Stimulated activated CD4-positive, alpha-beta T cell treated with anti-CD3 and anti-CD28 coated beads, TNF-alpha, amount 100 ng/mL, for 4 hours (primary cell): ENCODE data around the gene SEC22B.
"Not testable (repeated sequence)": the region's sequence is repeated elsewhere in the genome, so short reads cannot be mapped to it uniquely, and the experiment has no call there.

Experiments
- DNase-seq, 3 experiments: peaks; one replicate each; pipeline ENCODE4 v3.0.0-alpha.2; 2020; ENCODE audit warnings: low read depth in 3 of 3

SEC22B gene

DNA sequence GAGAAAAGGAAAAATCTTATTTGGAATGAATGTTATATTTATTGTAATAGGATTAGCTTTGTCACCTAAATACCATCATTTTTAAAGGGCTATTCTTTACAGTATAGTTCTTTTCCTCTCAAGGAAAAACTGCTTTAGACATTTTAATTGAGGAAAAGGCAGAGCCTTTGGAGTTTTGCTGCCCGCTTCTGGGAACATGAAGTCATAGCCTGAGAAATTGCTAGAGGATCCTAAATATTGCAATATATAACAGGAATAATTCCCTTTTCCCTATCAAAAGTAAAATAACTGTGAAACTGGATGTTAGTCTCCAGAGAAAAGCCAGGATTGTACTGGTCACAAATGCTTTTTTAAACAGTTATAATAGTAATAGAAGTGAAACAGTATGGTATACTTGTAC is 30.5 kb downstream of the SEC22B start:
- not testable (repeated sequence) for DNase-seq

DNA sequence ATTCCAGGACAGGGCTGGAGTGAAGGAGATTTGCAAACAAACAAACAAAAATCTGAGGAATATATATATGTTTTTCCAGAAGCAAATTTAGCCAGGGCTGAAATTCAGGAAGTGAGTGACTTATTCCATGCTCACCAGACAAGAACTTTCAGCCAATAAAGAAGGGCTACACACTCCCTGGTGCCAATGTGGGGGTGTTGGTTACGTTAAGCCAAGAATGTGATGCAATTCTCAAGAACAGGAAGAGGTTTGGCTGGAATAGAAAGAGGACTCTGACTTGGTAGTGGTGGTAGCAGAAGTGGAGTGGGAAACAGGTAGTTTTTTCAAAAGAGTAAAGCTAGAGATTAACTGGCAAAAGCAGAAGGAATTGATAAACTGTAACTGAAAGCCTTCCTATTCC is 31.7 kb downstream of the SEC22B start:
- DNase-seq = not testable (repeated sequence)

- not testable (repeated sequence) for DNase-seq
These were observed 32.2 kb downstream of the SEC22B start for GRCh38 chr1:120144169-120144568.

- not testable (repeated sequence) for DNase-seq
These were observed 33.0 kb downstream of the SEC22B start for GRCh38 chr1:120143334-120143733.

GRCh38 chr1:120142512-120143263 is 33.6 kb downstream of the SEC22B start:
- DNase-seq = peak in 2 of 3 experiments; percentile 9 to 41

DNA sequence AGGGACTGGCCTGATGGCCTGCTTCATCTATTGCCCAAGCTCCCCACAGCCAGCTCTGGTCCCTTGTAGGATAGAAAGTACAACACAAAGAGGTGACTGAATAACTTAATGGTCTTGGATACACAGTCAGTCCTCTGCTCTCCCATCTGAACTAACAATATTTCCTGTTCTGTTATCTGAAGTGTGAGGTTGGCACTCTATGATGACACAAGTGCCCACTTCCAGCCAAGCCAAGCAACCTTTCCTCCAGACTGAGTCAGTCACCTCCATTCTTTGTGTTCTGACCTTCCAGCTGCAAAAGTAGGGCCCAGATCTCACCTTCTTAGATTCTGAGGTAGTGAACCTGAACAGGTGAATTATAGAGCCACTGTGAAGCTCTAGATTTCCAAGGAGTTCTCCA is 34.5 kb downstream of the SEC22B start:
- not testable (repeated sequence) for DNase-seq

- DNase-seq = not testable (repeated sequence)
These were observed 35.6 kb downstream of the SEC22B start for GRCh38 chr1:120140656-120141265.

DNA sequence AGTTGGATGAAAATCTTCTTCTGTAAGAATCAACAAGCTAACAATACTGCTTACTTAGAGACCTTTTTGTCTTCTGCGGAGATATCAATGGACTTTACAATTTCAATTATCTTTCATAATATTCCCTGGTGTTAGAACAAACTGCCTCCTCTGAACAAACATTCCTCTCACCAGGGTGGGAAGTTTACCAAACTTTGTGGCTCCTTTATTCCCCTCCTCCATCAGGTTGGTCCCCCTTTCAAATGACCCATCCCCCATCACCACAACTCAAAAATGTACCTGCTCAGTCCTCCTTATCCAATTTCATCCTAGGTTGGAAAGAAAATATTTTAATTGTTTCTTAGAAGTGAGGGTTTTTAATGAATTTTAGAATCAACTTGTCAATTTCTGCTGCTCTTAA is 40.2 kb downstream of the SEC22B start:
- DNase-seq = not testable (repeated sequence)

GRCh38 chr1:120133928-120134325 is 42.4 kb downstream of the SEC22B start:
- DNase-seq = not testable (repeated sequence)

- DNase-seq = no peak
These were observed 42.9 kb downstream of the SEC22B start for GRCh38 chr1:120133228-120133927.

DNA sequence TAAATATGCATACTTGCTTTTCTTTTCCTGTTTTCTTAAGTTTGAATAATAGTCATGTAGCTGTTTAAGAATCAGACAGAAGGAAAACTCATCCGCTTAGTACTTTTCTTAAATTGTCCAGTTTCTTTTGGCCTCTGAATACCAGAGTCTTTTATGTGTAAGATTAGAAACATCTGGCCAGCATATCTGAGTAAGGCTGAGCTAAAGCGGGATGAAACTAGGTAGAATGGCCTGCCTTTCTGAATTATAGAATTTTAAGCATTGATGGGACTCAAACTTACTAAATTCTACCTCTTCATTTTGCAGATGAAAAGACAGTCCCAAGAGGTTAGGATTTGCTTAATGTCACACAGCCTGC is 43.9 kb downstream of the SEC22B start:
- DNase-seq = not testable (repeated sequence)

DNA sequence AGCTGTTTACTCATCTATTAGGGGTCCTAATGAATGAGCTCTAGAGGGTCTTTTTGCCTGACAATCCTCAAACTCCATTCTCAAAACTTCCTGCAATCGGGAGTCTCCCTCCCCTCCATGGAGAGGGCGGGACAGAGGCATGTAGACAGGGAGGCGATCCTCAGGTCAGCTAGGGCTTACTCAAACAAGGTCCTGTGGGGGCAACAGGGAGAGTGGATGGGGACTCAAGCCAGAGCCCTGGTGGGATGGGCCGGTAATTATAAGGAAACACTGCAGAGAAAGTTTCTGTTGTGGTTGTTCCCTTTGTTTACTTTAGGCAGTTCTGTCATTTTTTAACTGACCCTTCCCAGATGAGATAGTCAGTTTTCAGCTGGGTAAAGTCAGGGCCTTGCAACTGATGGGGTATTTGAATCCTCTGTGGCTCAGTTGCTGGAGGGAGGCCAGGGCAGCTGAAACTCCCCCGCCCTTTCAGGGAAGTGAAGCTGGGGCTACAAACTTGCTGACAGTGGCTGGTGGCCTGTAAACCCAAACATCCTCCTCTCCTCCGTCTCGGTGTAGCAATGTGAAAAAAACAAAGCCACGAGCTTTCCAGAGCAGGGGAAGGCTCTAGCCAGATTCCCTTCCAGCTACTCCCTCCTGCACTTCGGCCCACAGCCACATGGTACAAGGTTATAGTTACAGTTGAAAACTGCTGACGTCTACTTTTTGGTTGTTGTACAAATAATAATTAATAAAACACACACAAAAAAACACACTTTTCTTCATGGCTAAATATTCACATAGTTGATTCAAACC is 44.5 kb downstream of the SEC22B start:
- DNase-seq = not testable (repeated sequence)

DNA sequence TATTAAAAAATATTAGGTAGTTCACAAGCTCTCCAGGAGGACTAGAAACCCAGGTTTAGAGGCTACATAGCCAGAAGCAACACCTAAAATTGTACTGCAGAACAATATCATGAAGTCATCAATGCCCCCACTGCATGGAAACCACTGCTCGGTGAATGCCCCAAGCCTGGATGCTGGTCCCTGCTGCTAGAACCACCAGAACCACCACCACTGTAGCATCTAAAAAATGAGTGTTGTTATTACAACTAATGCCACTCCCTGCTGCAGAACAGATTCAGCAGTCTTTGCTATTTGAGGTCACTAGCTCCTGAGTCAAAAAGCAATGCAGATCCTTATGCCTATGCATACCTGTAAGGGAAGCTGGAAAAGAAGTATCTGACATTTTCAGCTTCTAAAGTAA is 48.4 kb downstream of the SEC22B start:
- not testable (repeated sequence) for DNase-seq

DNA sequence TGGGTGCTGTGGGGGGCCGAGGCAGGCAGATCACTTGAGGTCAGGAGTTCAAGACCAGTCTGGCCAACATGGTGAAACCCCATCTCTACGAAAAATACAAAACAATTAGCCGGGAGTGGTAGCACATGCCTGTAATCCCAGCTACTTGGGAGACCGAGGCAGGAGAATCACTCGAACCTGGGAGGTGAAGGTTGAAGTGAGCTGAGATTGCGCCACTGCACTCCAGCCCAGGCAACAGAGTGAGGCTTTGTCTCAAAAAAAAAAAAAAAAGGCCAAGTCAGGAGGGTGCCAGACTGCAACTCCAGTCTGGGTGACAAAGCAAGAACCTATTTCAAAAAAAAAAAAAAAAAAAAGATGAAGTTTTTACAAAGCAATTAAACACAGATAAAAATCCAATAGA is 50.1 kb downstream of the SEC22B start:
- DNase-seq = not testable (repeated sequence)

DNA sequence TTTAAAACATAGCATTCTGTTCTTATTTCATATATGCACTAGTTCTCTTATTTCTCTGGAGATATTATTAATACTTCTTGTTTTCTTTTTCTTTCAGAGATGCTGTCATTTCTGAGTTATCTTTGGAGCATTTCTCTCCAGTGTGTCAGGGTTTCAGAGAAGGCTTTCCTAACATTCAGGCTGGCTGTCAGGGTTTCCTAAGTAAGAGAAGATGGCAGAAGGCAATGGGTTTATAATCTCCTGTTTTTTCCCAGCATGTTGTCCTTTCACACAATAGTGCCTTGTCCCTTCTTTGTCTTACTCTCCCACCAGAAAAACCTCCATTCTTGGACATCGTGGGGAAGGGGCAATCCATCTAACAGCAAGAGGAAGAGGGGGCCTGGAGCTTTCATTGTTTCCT is 51.7 kb downstream of the SEC22B start:
- DNase-seq = not testable (repeated sequence)

DNA sequence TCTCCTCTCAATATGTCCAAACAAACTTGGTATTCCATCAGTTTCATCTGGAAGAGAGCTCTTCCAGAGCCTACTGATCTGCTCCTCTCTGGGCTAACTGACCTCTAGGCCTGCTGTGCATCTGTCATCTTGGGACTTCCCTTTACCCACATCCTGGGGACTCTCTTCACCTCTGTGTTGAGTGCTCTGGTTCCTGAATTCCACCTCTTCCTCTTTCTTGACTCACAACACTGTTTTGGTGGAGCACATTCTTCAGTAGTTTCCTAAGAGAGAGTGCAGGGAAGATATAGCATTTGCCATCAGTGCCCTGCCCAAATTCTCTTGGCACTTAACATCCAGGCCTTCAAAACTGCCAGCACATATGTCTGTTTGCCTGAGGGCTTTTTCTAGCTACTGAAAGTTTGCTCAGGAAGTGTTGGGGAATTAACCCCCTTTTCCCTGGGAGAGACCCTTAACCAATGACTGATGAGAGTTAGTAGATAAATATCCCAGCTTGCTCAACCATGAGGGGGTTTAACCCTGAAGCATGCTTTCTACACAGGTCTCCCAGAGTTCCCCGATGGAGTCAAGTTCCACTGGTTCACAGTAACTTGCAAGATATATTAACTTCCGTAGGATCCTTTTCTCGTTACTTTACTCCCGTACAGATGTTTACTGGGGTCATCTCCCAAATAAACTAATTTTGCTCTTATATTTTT is 52.4 kb downstream of the SEC22B start:
- not testable (repeated sequence) for DNase-seq

DNA sequence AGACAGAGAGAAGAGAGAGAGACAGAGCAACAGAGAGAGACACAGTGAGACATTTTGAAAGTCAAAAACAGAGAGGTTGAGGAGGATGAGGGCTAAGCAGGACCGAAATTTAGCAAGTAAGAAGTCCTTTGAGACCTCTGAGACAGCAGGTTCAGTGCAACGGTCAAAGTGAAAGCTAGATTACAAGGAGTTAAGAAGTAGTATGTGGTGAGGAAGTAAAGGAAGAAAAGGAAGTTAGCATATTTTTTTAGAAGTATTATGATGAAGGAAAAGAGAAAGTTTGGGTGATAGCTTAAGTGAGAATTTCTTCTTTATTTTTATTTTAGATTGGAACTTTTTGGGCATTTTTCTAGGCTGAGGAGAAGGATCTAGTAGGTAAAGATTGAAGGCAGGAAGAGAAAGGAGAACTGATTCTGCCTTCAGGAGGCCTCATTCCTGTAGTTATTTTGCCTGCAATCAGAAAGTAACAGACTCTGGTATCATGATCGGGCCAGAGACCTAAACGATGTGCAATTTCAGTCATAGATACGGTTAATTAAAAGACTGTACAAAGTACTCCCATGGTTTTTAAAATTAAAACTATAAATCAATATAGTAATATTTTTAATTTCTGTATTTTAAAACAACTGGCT is 53.9 kb downstream of the SEC22B start:
- DNase-seq = not testable (repeated sequence)

DNA sequence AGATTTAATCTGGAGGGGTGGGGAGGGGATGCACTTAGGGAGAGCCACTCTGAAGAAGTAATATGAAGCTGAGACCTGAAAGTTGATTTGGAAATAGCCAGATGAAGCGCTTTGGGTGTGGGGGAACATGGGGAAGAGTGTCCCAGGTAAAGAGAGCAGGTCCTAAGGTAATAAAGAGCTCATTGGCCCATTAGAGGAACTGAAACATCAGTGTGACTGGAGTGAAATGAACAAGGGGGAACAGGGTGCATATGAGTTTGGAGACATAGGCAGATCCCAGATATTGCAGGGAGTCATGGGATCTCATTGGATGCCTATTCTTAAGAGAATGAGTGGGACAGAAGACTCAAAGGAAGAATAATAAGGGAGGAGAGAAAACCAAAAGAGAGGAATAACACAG is 54.5 kb downstream of the SEC22B start:
- not testable (repeated sequence) for DNase-seq

DNA sequence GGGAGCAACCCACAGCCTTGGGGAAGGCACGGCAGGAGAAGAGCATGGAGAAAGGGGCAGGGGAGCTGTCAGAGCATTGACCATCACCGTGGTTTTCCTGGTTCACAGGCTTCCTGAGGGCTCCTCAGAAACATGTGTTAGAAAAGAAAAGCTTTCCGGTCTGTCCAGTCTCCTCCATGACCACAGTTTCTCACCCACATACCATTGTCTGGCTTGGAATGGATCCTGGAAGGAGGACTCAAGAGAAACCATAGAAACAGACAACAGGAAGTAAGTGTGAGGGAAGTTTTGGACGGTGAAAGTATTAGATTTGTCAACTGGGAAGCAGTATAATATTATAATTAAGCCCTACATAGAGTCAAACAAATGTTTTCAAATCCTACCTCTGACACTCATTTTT is 55.8 kb downstream of the SEC22B start:
- not testable (repeated sequence) for DNase-seq

DNA sequence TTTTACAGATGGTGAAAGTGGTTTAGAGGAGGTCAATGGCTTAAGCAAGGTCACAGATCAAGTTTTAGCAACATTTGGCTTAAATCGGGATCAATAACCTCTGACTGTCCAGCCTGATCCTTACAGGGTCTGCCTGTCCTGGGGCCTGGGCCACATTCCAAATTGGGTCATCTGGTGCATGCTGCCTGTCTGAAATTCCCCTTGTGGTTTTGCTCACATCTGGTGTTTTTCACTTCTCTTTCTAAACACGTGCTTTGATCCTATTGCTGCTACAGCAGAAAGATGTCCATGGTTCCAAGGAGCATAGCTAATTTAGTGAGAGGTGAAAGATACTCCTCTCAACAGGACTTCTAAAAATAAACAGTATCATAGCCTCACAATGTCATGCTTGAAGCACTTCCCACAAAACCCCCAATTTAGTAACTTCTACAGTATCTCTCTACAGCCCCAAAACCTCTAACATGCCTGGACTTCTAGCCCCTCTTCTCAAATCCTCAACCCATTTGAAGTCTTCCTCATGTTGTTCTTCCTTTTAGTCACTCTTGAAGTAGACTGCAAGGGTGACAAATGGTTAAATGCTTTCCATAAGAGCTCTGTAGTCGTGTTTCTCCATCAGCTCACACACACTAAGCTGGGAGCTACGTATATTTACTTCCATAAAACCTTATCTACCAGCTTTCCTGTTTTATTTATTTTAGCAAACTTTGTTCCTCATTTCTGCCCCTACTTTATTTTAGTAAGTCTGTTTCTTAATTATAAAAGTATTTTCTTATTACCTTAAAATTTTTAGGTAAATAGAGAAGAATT is 58.7 kb downstream of the SEC22B start:
- not testable (repeated sequence) for DNase-seq
